Activated naive CD4-positive, alpha-beta T cell treated with anti-CD3 and anti-CD28 coated beads for 36 hours (primary cell): Measurements from ENCODE around the gene S100A9. TPM values are rescaled to one million over a fixed set of nuclear protein-coding genes. Genes with fewer than 3 reads are reported as not detected.
A peak's percentile ranks its signal among the peaks of the same experiment; 100 is the strongest.

Experiments
- CTCF ChIA-PET: fragments of 350-600 bp; sonication (Branson Sonifier 250); formaldehyde crosslinking; loops from one replicate; lab custom pipeline; 2021; ENCODE audit warnings: antibody characterized with exemption; lab: Charles Lee
- DNase-seq: peaks from one replicate; pipeline ENCODE4 v3.0.0-alpha.2; 2020
- H3K27ac Mint-ChIP-seq: one replicate; pipeline ENCODE4 v1.8.0; 2021; ENCODE audit warnings: mild to moderate bottlenecking, mixed read lengths
- H3K27me3 Mint-ChIP-seq: one replicate; pipeline ENCODE4 v1.8.0; 2021; ENCODE audit warnings: low read depth, mixed read lengths
- H3K36me3 Mint-ChIP-seq: one replicate; pipeline ENCODE4 v1.8.0; 2021; ENCODE audit warnings: low read depth, mixed read lengths
- H3K4me1 Mint-ChIP-seq: one replicate; pipeline ENCODE4 v1.8.0; 2021; ENCODE audit warnings: low read depth, mixed read lengths
- H3K4me3 Mint-ChIP-seq: one replicate; pipeline ENCODE4 v1.8.0; 2021; ENCODE audit warnings: mild to moderate bottlenecking, moderate library complexity, mixed read lengths
- H3K9me3 Mint-ChIP-seq: one replicate; pipeline ENCODE4 v1.8.0; 2021; ENCODE audit warnings: mixed read lengths
- intact Hi-C: fragments of 100-400 bp; cut with micrococcal nuclease; formaldehyde crosslinking; loops from one replicate; pipeline ENCODE4 v1.15.1; 2023
- total RNA-seq, 2 experiments: library from RNA; stranded (reverse); gene quantifications; one replicate each; pipeline ENCODE4 v1.2.3, GENCODE V29; 2021

S100A9 gene
- total RNA-seq, 2 experiments from 2014 or later, result 1.7 to 2.6 TPM

- Mint-ChIP-seq H3K4me1 (no peaks in the 10 kb centered on the region), H3K27me3 (peaks cover 8% of the 10 kb centered on the region), H3K4me3 (no peak overlapping the region), H3K36me3 (no peaks in the 10 kb centered on the region), H3K9me3 (no peaks in the 10 kb centered on the region), H3K27ac (no peak overlapping the region)
- intact Hi-C loops, result no loop called here
- no peak for DNase-seq
- CTCF ChIA-PET, result interaction anchor here (0.5 to 1.1 kb wide), 2 partner anchors 40 to 96 kb away, joined by 3 read pairs; no protein-coding TSS in a partner anchor
These were observed 38.1 kb downstream of the S100A9 start for GRCh38 chr1:153395776-153396175.

- H3K27me3 Mint-ChIP-seq, result peaks cover 8% of the 10 kb centered on the region
- DNase-seq, result no peak
- H3K4me1 Mint-ChIP-seq, result no peaks in the 10 kb centered on the region
- H3K9me3 Mint-ChIP-seq, result no peaks in the 10 kb centered on the region
- CTCF ChIA-PET, result interaction anchor here (0.5 to 1.1 kb wide), 3 partner anchors 38 to 47 kb away, joined by 3 to 4 read pairs (median 3); no protein-coding TSS in a partner anchor
- no peak overlapping the region for H3K4me3 Mint-ChIP-seq
- H3K36me3 Mint-ChIP-seq, result no peaks in the 10 kb centered on the region
- H3K27ac Mint-ChIP-seq, result no peak overlapping the region
- intact Hi-C loops, result no loop called here
These were observed 38.8 kb downstream of the S100A9 start for GRCh38 chr1:153396461-153396860.

- no peaks in the 10 kb centered on the region for H3K36me3 Mint-ChIP-seq
- H3K4me3 Mint-ChIP-seq, result no peak overlapping the region
- DNase-seq, result no peak
- no peak overlapping the region for H3K27ac Mint-ChIP-seq
- peaks cover 8% of the 10 kb centered on the region for H3K27me3 Mint-ChIP-seq
- intact Hi-C loops, result no loop called here
- CTCF ChIA-PET, result interaction anchor here (0.5 to 0.6 kb wide), 2 partner anchors 39 to 746 kb away, joined by 4 to 7 read pairs; no protein-coding TSS in a partner anchor
- no peaks in the 10 kb centered on the region for H3K4me1 Mint-ChIP-seq
- H3K9me3 Mint-ChIP-seq, result no peaks in the 10 kb centered on the region
These were observed 39.6 kb downstream of the S100A9 start for GRCh38 chr1:153397051-153397923.

- CTCF ChIA-PET, result no interaction called here
- no peaks in the 10 kb centered on the region for H3K9me3 Mint-ChIP-seq
- H3K4me3 Mint-ChIP-seq, result no peak overlapping the region
- no peaks in the 10 kb centered on the region for H3K36me3 Mint-ChIP-seq
- DNase-seq, result no peak
- no peak overlapping the region for H3K27ac Mint-ChIP-seq
- intact Hi-C loops, result no loop called here
- peaks cover 3% of the 10 kb centered on the region for H3K27me3 Mint-ChIP-seq
- no peaks in the 10 kb centered on the region for H3K4me1 Mint-ChIP-seq
These were observed 40.4 kb downstream of the S100A9 start for GRCh38 chr1:153397924-153398651.

- Mint-ChIP-seq H3K4me1 (peaks cover under 1% of the 10 kb centered on the region), H3K27me3 (peaks cover under 1% of the 10 kb centered on the region), H3K9me3 (no peaks in the 10 kb centered on the region), H3K4me3 (no peak overlapping the region), H3K27ac (no peak overlapping the region), H3K36me3 (no peaks in the 10 kb centered on the region)
- intact Hi-C loops, result no loop called here
- CTCF ChIA-PET, result no interaction called here
- no peak for DNase-seq
These were observed 41.9 kb downstream of the S100A9 start for GRCh38 chr1:153399401-153400055.

GRCh38 chr1:153400244-153400643, 42.6 kb downstream of the S100A9 start:
- Mint-ChIP-seq H3K27me3 (peaks cover 2% of the 10 kb centered on the region), H3K4me3 (no peak overlapping the region), H3K4me1 (peaks cover 2% of the 10 kb centered on the region), H3K9me3 (no peaks in the 10 kb centered on the region), H3K36me3 (no peaks in the 10 kb centered on the region), H3K27ac (no peak overlapping the region)
- no peak for DNase-seq
- intact Hi-C loops, result no loop called here
- CTCF ChIA-PET, result no interaction called here

GRCh38 chr1:153401461-153401860, 43.8 kb downstream of the S100A9 start:
- H3K27ac Mint-ChIP-seq, result no peak overlapping the region
- H3K4me1 Mint-ChIP-seq, result peaks cover 2% of the 10 kb centered on the region
- no peak for DNase-seq
- H3K4me3 Mint-ChIP-seq, result no peak overlapping the region
- CTCF ChIA-PET, result interaction anchor here (1.1 to 3.2 kb wide), 2 partner anchors 44 to 49 kb away, joined by 3 to 25 read pairs; partner anchors contain the start of gene S100A9
- H3K36me3 Mint-ChIP-seq, result no peaks in the 10 kb centered on the region
- intact Hi-C loops, result no loop called here
- H3K9me3 Mint-ChIP-seq, result no peaks in the 10 kb centered on the region
- peaks cover 2% of the 10 kb centered on the region for H3K27me3 Mint-ChIP-seq

- Mint-ChIP-seq H3K4me3 (no peak overlapping the region), H3K27ac (no peak overlapping the region), H3K9me3 (no peaks in the 10 kb centered on the region), H3K27me3 (peaks cover 2% of the 10 kb centered on the region), H3K4me1 (peaks cover 9% of the 10 kb centered on the region), H3K36me3 (no peaks in the 10 kb centered on the region)
- CTCF ChIA-PET, result interaction anchor here (1.1 to 3.2 kb wide), 3 partner anchors 45 to 49 kb away, joined by 3 to 25 read pairs (median 3); partner anchors contain the start of gene S100A9
- no peak for DNase-seq
- intact Hi-C loops, result no loop called here
These were observed 44.6 kb downstream of the S100A9 start for GRCh38 chr1:153402226-153402625.

- no peak overlapping the region for H3K4me3 Mint-ChIP-seq
- H3K27me3 Mint-ChIP-seq, result peaks cover 5% of the 10 kb centered on the region
- no peaks in the 10 kb centered on the region for H3K36me3 Mint-ChIP-seq
- H3K27ac Mint-ChIP-seq, result no peak overlapping the region
- no peak for DNase-seq
- intact Hi-C loops, result loop anchor here (1.0 kb wide), 1 partner anchor 48 kb away; no protein-coding TSS in a partner anchor
- no peaks in the 10 kb centered on the region for H3K9me3 Mint-ChIP-seq
- CTCF ChIA-PET, result interaction anchor here (1.1 to 3.2 kb wide), 4 partner anchors 46 to 90 kb away, joined by 3 to 25 read pairs (median 4); partner anchors contain the start of gene S100A9
- peaks cover 13% of the 10 kb centered on the region for H3K4me1 Mint-ChIP-seq
These were observed 45.9 kb downstream of the S100A9 start for GRCh38 chr1:153403421-153404085.

GRCh38 chr1:153404086-153404635, 46.5 kb downstream of the S100A9 start:
- Mint-ChIP-seq H3K36me3 (no peaks in the 10 kb centered on the region), H3K9me3 (no peaks in the 10 kb centered on the region), H3K27me3 (peaks cover 5% of the 10 kb centered on the region), H3K27ac (no peak overlapping the region), H3K4me1 (peaks cover 13% of the 10 kb centered on the region), H3K4me3 (no peak overlapping the region)
- DNase-seq, result no peak
- intact Hi-C loops, result loop anchor here (1.0 kb wide), 1 partner anchor 49 kb away; no protein-coding TSS in a partner anchor
- CTCF ChIA-PET, result interaction anchor here (0.8 to 3.2 kb wide), 5 partner anchors 46 to 128 kb away, joined by 3 to 25 read pairs (median 5); partner anchors contain the start of gene S100A9

GRCh38 chr1:153404768-153405167, 47.1 kb downstream of the S100A9 start:
- Mint-ChIP-seq H3K4me3 (no peak overlapping the region), H3K27me3 (peaks cover 9% of the 10 kb centered on the region), H3K27ac (no peak overlapping the region), H3K4me1 (peaks cover 13% of the 10 kb centered on the region), H3K36me3 (no peaks in the 10 kb centered on the region), H3K9me3 (peaks cover 3% of the 10 kb centered on the region)
- CTCF ChIA-PET, result interaction anchor here (0.8 to 3.2 kb wide), 4 partner anchors 47 to 128 kb away, joined by 3 to 25 read pairs (median 5); partner anchors contain the start of gene S100A9
- peak; percentile 75 for DNase-seq
- intact Hi-C loops, result loop anchor here (1.0 kb wide), 1 partner anchor 49 kb away; no protein-coding TSS in a partner anchor
